Measurements from ENCODE around the gene ZNF740. TPM values are rescaled to one million over a fixed set of nuclear protein-coding genes. Genes with fewer than 3 reads are reported as not detected.

ZNF740 gene
- total RNA-seq, 1 experiment from 2014 or later, result 41.2 TPM

DNA sequence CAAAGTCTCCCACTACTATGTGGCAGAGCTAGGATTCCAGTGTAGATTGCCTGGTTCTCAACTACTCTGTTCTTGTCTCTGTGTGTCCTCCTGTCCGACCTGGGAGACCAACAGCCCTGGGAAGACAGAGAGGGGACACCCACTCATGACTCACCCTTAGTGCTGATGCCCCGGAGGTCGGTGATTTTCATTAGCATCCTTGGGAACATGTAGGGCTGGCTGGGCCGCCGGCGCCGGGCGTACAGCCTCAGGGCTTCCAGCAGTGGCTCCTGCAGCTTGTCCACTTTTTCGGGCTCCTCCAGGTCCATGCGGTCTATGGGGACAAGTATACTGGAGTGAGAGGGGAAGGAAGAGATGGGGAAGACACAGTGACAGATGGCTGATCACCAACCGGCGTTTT is 32.4 kb downstream of the ZNF740 start:
- WGBS (ENCODE audit: extremely low coverage, insufficient read length, low lambda C conversion rate), result no CpG with 5 or more reads among the region's 12 CpGs
- Histone ChIP-seq H2BK5ac (ENCODE audit: insufficient read length, low read length) (no peak overlapping the region), H3T11ph (ENCODE audit: low read length) (no peak overlapping the region), H4K5ac (ENCODE audit: insufficient read length, low read depth, low read length) (no peak overlapping the region), H3K27ac (ENCODE audit: insufficient read length, low read depth, low read length) (no peak overlapping the region), H2BK12ac (ENCODE audit: insufficient read length, low read depth, low read length) (no peak overlapping the region), H3K4me1 (ENCODE audit: insufficient read depth, low read length) (peaks cover 32% of the 10 kb centered on the region; the same call in 1 of the 2 replicates), H3K4ac (ENCODE audit: low read depth, low read length) (no peak overlapping the region), H3K9ac (ENCODE audit: extremely low read depth, insufficient read length, low read length) (no peak overlapping the region), H3K18ac (ENCODE audit: insufficient read length, low read depth, low read length) (no peak overlapping the region), H3K4me2 (ENCODE audit: insufficient read depth, insufficient read length, low read length) (no peak overlapping the region), H3K27me3 (ENCODE audit: insufficient read depth, low read length) (no peaks in the 10 kb centered on the region), H3K14ac (ENCODE audit: insufficient read depth, low read length) (no peak overlapping the region), H4K20me1 (ENCODE audit: control insufficient read depth, insufficient read depth, insufficient read length) (no peaks in the 10 kb centered on the region), H2BK20ac (ENCODE audit: low read depth, low read length, poor library complexity, severe bottlenecking) (no peak overlapping the region), H2AK5ac (ENCODE audit: insufficient read length, low read length) (no peak overlapping the region), H4K8ac (replicated peaks; ENCODE audit: insufficient read length, low read depth, low read length) (no peak overlapping the region), H2BK120ac (ENCODE audit: low read depth, low read length, poor library complexity, severe bottlenecking) (no peak overlapping the region), H2BK15ac (ENCODE audit: low read depth, low read length) (no peak overlapping the region), H3K56ac (ENCODE audit: insufficient read length, low read depth, low read length) (no peak overlapping the region), H3K23me2 (ENCODE audit: insufficient read length, low read depth, low read length, poor library complexity, severe bottlenecking) (no peaks in the 10 kb centered on the region), H3K23ac (ENCODE audit: insufficient read length, low read depth, low read length) (no peak overlapping the region), H4K91ac (ENCODE audit: insufficient read length, low read depth, low read length) (no peak overlapping the region), H3K79me1 (ENCODE audit: insufficient read depth, low read depth, low read length, poor library complexity, severe bottlenecking) (no peaks in the 10 kb centered on the region), H3K79me2 (ENCODE audit: insufficient read depth, low read length) (no peaks in the 10 kb centered on the region), H3K9me3 (ENCODE audit: control insufficient read depth, low read depth, low read length) (no peaks in the 10 kb centered on the region), H2AFZ (ENCODE audit: low read length) (no peak overlapping the region)
- peaks cover 20 to 59% (median 58%) of the 10 kb centered on the region in 3 experiments; a peak in 6 of 7 replicates for H3K36me3 Mint-ChIP-seq (ENCODE audit: insufficient read depth in 1 of 3, low read depth in 3 of 3)
- H3K4me3 Mint-ChIP-seq, result no peak overlapping the region; a peak in 1 of 5 replicates
- DNase-seq, result no peak
- peaks cover 54 to 55% of the 10 kb centered on the region in 2 experiments for H3K4me1 Mint-ChIP-seq
- H3K9me3 Mint-ChIP-seq, result no peaks in the 10 kb centered on the region; a peak in 2 of 5 replicates
- peaks cover 4% of the 10 kb centered on the region for H3K27me3 Mint-ChIP-seq (ENCODE audit: low read depth)
- H3K27ac Mint-ChIP-seq, result no peak overlapping the region
- no peak for TF ChIP-seq CTCF (conservative IDR thresholded peaks at IDR 0.05)
